OCI-M1 (cell line): ENCODE data around the gene TPSB2.
"Not testable (repeated sequence)": the region's sequence is repeated elsewhere in the genome, so short reads cannot be mapped to it uniquely, and the experiment has no call there.

Experiments
- DNase-seq: peaks from one replicate; lab custom pipeline; 2025; lab: John Stamatoyannopoulos, UW

TPSB2 gene

DNA sequence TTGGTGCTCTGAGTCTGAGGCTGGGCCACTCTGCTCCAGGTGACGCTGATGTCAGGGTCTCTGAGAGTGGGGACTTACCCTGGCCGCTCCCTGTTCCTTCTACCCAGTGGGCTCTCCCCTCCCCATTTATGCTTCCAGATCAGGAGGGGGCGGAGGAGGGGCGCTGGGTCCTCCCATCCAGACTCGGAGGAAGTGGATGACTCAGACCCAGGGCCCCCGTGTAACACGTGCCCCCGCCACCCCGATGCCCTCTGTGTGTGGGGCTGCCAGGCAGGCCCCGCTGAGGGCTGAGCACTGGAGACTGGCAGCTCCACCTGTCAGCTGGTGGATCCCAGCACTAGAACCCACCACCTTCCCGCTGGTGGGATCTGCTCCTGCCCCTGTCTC lies at the start of gene TPSB2:
Gene TPSB2, minus strand, starts transcription at position 101 of the 387 bp plus-strand sequence. CDS start 233 bp downstream, outside the sequence.
- DNase-seq = not testable (repeated sequence)

- DNase-seq = no peak
Observed at GRCh38 chr16:1279081-1279944, 49.3 kb upstream of the TPSB2 start.

GRCh38 chr16:1278477-1278876 lies 48.5 kb upstream of the TPSB2 start:
- peak; percentile 19 for DNase-seq

- DNase-seq = no peak
Observed at GRCh38 chr16:1277617-1278282, 47.8 kb upstream of the TPSB2 start.

DNA sequence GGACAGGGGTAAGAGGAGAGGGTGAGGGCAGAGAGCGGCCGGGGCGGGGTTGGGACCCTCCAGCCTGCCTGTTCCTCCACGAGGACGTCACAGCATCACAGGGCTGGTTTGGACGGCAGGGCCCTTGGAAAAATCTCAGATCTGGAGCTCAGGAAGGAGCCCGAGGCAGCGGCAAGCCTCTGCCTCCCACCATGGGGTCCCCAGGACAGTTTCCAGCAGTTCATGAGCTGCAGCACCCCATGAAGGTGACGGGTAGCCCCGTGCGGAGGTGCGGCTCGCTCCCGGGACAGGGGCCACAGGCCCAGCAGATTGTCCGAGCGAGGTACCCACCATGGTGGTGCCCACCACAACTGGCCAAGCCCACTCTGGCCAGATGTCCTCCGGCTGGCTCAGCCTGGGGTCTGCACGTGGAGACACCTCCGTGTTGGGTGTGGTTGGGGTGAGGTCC lies 47.2 kb upstream of the TPSB2 start:
- no peak for DNase-seq

DNA sequence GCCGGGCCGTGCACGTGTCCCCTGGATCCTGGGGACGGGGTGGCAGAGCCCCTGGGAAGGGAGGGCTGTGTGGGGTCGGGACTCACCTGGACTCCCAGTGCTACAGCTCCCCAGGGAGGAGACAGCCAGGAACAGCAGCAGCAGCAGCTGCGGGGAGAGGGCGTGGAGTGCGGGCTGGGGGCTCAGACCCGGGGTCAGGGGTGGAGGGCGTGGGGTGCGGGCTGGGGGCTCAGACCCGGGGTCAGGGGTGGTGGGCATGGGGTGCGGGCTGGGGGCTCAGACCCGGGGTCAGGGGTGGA lies 46.5 kb upstream of the TPSB2 start:
- no peak for DNase-seq

GRCh38 chr16:1275791-1276579 lies 46.0 kb upstream of the TPSB2 start:
- DNase-seq = no peak

- DNase-seq = no peak
Observed at GRCh38 chr16:1274767-1275166, 44.8 kb upstream of the TPSB2 start.

- no peak for DNase-seq
Observed at GRCh38 chr16:1273816-1274215, 43.8 kb upstream of the TPSB2 start.

- no peak for DNase-seq
Observed at GRCh38 chr16:1272453-1273198, 42.6 kb upstream of the TPSB2 start.

- DNase-seq = peak; percentile 12
Observed at GRCh38 chr16:1271724-1272413, 41.9 kb upstream of the TPSB2 start.

DNA sequence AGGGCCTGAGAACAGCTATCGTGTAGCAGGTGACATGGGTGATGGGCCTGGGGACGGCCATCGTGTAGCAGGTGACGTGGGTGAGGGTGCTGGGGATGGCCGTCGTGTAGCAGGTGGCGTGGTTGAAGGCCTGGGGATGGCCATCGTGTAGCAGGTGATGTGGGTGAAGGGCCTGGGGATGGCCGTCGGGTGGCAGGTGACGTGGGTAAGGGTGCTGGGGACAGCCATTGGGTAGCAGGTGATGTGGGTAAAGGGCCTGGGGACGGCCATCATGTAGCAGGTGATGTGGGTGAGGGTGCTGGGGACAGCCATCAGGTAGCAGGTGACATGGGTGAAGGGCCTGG lies 41.4 kb upstream of the TPSB2 start:
- DNase-seq = no peak

DNA sequence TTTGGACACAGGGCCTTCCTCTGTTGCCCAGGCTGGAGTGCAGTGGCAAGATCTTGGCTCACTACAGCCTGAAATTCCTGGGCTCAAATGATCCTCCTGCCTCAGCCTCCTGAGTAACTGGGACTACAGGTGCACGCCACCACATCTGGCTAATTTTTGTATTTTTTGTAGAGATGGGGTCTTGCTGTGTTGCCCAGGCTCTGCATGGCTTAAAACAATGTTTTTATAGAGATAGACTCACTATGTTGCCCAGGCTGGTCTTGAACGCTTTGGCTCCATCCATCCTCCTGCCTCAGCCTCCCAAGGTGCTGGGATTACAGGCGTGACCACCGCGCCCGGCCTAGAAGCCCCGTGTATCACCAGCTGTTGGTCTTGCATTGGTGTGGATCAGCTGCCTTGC lies 39.4 kb upstream of the TPSB2 start:
- DNase-seq = not testable (repeated sequence)

DNA sequence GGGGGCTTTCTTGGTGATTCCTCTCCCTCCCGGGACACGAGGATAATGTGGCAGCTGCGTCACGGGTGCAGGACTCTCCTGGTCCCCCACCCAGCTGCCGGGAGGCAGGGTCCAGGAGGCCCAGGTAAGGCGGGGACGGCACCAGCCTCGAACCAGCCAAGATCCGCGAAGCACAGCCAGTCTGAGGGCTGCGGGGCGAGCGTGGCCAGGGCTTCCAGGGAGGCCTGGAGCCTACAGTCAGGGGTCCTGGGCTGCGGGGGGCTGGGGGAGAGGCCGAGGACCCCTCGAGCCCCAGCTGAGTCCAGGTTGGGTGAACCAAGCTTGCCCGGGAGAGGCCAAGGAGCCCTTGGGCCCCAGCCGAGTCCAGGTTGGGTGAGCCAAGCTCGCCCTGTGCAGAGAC lies 35.8 kb upstream of the TPSB2 start:
- no peak for DNase-seq

GRCh38 chr16:1265090-1265630 lies 35.2 kb upstream of the TPSB2 start:
- no peak for DNase-seq

GRCh38 chr16:1264345-1265089 lies 34.5 kb upstream of the TPSB2 start:
- DNase-seq = no peak

- no peak for DNase-seq
Observed at GRCh38 chr16:1263591-1264344, 33.8 kb upstream of the TPSB2 start.

- DNase-seq = no peak
Observed at GRCh38 chr16:1262846-1263221, 32.9 kb upstream of the TPSB2 start.

DNA sequence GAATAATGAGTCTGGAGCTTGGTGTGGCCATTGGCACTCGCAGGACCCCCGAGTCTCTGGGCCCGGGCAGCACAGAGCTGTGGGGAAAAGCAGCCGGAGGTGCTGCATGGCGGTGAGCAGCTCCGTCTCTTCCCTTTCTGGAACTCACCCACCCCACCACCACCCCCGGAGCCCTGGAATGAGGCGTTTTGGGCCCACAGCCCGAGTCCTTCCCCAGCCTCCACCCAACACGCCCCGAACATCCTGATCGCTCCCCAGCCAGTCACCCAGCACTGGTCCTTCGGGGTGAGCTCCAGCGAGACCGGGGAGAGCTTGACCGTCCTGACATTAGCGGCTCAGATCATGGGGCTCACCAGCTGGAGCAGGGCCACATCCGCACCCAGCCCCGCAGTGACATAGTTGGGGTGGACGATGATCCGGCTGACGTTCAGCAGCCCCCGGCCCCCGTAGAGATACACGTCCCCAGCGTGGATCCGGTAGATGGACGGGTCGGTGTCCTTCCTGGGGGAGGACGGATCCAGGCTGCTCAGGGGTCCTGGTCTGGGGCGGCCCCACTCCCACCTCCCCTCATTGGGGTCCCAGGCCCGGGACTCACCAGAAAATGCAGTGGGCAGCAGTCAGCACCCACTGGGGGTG lies 32.3 kb upstream of the TPSB2 start:
- DNase-seq = no peak
